NT2/D1 (cell line): ENCODE measurements around the gene TEAD4.

Experiments
- YY1 ChIP-seq: IDR thresholded peaks from 2 replicates; pipeline ENCODE4 v1.6.1; 2011; ENCODE audit not compliant: insufficient read length, insufficient read depth
- ZNF274 ChIP-seq: IDR thresholded peaks from 2 replicates; pipeline ENCODE4 v1.6.1; 2011; ENCODE audit warnings: mild to moderate bottlenecking, low read depth, low read length

GRCh38 chr12:3000548-3001275 is 41.5 kb downstream of the TEAD4 start:
- TF ChIP-seq YY1, result no peak
- TF ChIP-seq ZNF274, result no peak
